Left ventricle myocardium superior (tissue), 1 donor: ENCODE results near the gene ANKS1B. TPM values are rescaled to one million over a fixed set of nuclear protein-coding genes. Genes with fewer than 3 reads are reported as not detected.
"Not testable (repeated sequence)": the region's sequence is repeated elsewhere in the genome, so short reads cannot be mapped to it uniquely, and the experiment has no call there.

ENCODE experiments used
- ATAC-seq: fragments of 200-7000 bp; cut with Tn5 transposase; one replicate; pipeline ENCODE4 v1.9.1; 2020; ENCODE audit warnings: mild to moderate bottlenecking, moderate library complexity
- DNase-seq: peaks from one replicate; pipeline ENCODE4 v3.0.0-alpha.2; 2020
- intact Hi-C: fragments of 100-400 bp; cut with micrococcal nuclease; formaldehyde crosslinking; loops from one replicate; pipeline ENCODE4 v1.11.0; 2022
- total RNA-seq: library from RNA; stranded (reverse); fragmentation: NEBNext Ultra II Directional; extraction: Animal tissue kit (Norgen Biotek cat#: 25700); gene quantifications from one replicate; pipeline ENCODE4 v1.2.1, GENCODE V29; 2021
- donor health status: DM: no; HTN: yes; CAD: no; lungs with severe emphysema.

ANKS1B gene
- total RNA-seq, 1 donor from 2014 or later = 2.5 TPM

- ATAC-seq (no peak), DNase-seq (no peak)
- intact Hi-C loops = no loop called here
Observed at GRCh38 chr12:99906786-99907579, 77.8 kb downstream of the ANKS1B start.

- no peak for ATAC-seq
- DNase-seq = no peak
- intact Hi-C loops = no loop called here
Observed at GRCh38 chr12:99901181-99901580, 83.6 kb downstream of the ANKS1B start.

GRCh38 chr12:99898645-99899044 lies 86.1 kb downstream of the ANKS1B start:
- intact Hi-C loops = no loop called here

GRCh38 chr12:99879439-99879838 lies 105.3 kb downstream of the ANKS1B start:
- intact Hi-C loops = no loop called here
- DNase-seq = no peak
- ATAC-seq = no peak

More at GRCh38 chr12:99898645-99899044, 86.1 kb downstream of the ANKS1B start:
- DNase-seq (no peak), ATAC-seq (no peak)

- intact Hi-C loops = no loop called here
- DNase-seq = no peak
- no peak for ATAC-seq
Observed at GRCh38 chr12:99875081-99875480, 109.7 kb downstream of the ANKS1B start.

- no peak for DNase-seq
- intact Hi-C loops = no loop called here
- no peak for ATAC-seq
Observed at GRCh38 chr12:99870085-99870484, 114.7 kb downstream of the ANKS1B start.

GRCh38 chr12:99861731-99862130 lies 123.0 kb downstream of the ANKS1B start:
- ATAC-seq = no peak
- intact Hi-C loops = no loop called here
- DNase-seq = no peak

- ATAC-seq (no peak), DNase-seq (no peak)
- intact Hi-C loops = no loop called here
Observed at GRCh38 chr12:99859126-99859525, 125.6 kb downstream of the ANKS1B start.

- no peak for ATAC-seq
- intact Hi-C loops = no loop called here
- no peak for DNase-seq
Observed at GRCh38 chr12:99852666-99853065, 132.1 kb downstream of the ANKS1B start.

GRCh38 chr12:99847936-99848335 lies 136.8 kb downstream of the ANKS1B start:
- ATAC-seq (no peak), DNase-seq (no peak)
- intact Hi-C loops = no loop called here

GRCh38 chr12:99834710-99835109 lies 150.0 kb downstream of the ANKS1B start:
- DNase-seq (no peak), ATAC-seq (no peak)
- intact Hi-C loops = no loop called here

GRCh38 chr12:99833397-99833796 lies 151.3 kb downstream of the ANKS1B start:
- DNase-seq (no peak), ATAC-seq (no peak)
- intact Hi-C loops = no loop called here

GRCh38 chr12:99824900-99825542 lies 159.7 kb downstream of the ANKS1B start:
- intact Hi-C loops = no loop called here
- DNase-seq = no peak
- ATAC-seq = no peak

GRCh38 chr12:99822273-99822672 lies 162.5 kb downstream of the ANKS1B start:
- DNase-seq (no peak), ATAC-seq (no peak)
- intact Hi-C loops = no loop called here

- ATAC-seq = no peak
- intact Hi-C loops = no loop called here
- DNase-seq = no peak
Observed at GRCh38 chr12:99810718-99811593, 173.8 kb downstream of the ANKS1B start.

- intact Hi-C loops = no loop called here
- ATAC-seq = no peak
- no peak for DNase-seq
Observed at GRCh38 chr12:99809909-99810308, 174.8 kb downstream of the ANKS1B start.

GRCh38 chr12:99806304-99806703 lies 178.4 kb downstream of the ANKS1B start:
- ATAC-seq (no peak), DNase-seq (no peak)
- intact Hi-C loops = no loop called here

- DNase-seq (no peak), ATAC-seq (no peak)
- intact Hi-C loops = no loop called here
Observed at GRCh38 chr12:99804715-99805114, 180.0 kb downstream of the ANKS1B start.

GRCh38 chr12:99800605-99801004 lies 184.1 kb downstream of the ANKS1B start:
- ATAC-seq (no peak), DNase-seq (no peak)
- intact Hi-C loops = no loop called here

GRCh38 chr12:99797931-99798330 lies 186.8 kb downstream of the ANKS1B start:
- DNase-seq, ATAC-seq, intact Hi-C loops: not testable (repeated sequence)
